Measurements from ENCODE around the gene LTF. TPM values are rescaled to one million over a fixed set of nuclear protein-coding genes. Genes with fewer than 3 reads are reported as not detected.
A peak's percentile ranks its signal among the peaks of the same experiment; 100 is the strongest.

Gene LTF
- total and polyA plus RNA-seq, 9 of the 15 experiments (the other 6 are each of a cell fraction or from before 2014, with no cell fraction given): 0.07 TPM; not detected in 8

- no peak for TF ChIP-seq CBX5 (IDR thresholded peaks at IDR 0.05; ENCODE audit: borderline replicate concordance, low read depth)
- TF ChIP-seq SMAD3 (CRISPR knock-in tag; conservative IDR thresholded peaks at IDR 0.05): no peak
- TF ChIP-seq ZNF707 (CRISPR knock-in tag; conservative IDR thresholded peaks at IDR 0.05): no peak
- TF ChIP-seq TSHZ1 (CRISPR knock-in tag; IDR thresholded peaks at IDR 0.05): no peak
- TF ChIP-seq BACH1 (tag; IDR thresholded peaks at IDR 0.05): 0 out of 2 replicates have a peak, but pooled peaks have one; percentile 35
- no peak for TF ChIP-seq RFX1 (IDR thresholded peaks at IDR 0.05)
- no peak for TF ChIP-seq ZNF318 (IDR thresholded peaks at IDR 0.05; ENCODE audit: borderline replicate concordance in 1 of 2, low read depth in 1 of 2)
- TF ChIP-seq ZBTB1 (CRISPR knock-in tag; IDR thresholded peaks at IDR 0.05; ENCODE audit: borderline replicate concordance, low read depth): no peak
- no peak for TF ChIP-seq DACH1 (IDR thresholded peaks at IDR 0.05; ENCODE audit: partially characterized antibody)
- TF ChIP-seq E2F3 (CRISPR knock-in tag; IDR thresholded peaks at IDR 0.05): no peak
- no peak for TF ChIP-seq PHB (CRISPR knock-in tag; IDR thresholded peaks at IDR 0.05)
- no peak for TF ChIP-seq DMBX1 (CRISPR knock-in tag; IDR thresholded peaks at IDR 0.05; ENCODE audit: borderline replicate concordance)
- no peak for TF ChIP-seq ZNF143 (CRISPR knock-in tag; IDR thresholded peaks at IDR 0.05)
- no peak for TF ChIP-seq KLF1 (tag; IDR thresholded peaks at IDR 0.05)
- no peak for TF ChIP-seq FOXM1 (IDR thresholded peaks at IDR 0.05; ENCODE audit: low read depth)
- TF ChIP-seq FOXM1 (CRISPR knock-in tag; IDR thresholded peaks at IDR 0.05; ENCODE audit: low read depth): no peak
- peak in 1 of 2 experiments; percentile 61; a peak in 2 of 4 replicates for TF ChIP-seq RAD21 (CRISPR knock-in tag; conservative IDR thresholded peaks at IDR 0.05 in 1 of 2, IDR thresholded peaks at IDR 0.05 in 1 of 2)
- no peak for TF ChIP-seq EP400 (IDR thresholded peaks at IDR 0.05)
- TF ChIP-seq RBM39 (optimal IDR thresholded peaks at IDR 0.05; ENCODE audit: low read depth, low read length): no peak
These were observed 69.5 kb downstream of the LTF start (continued) for GRCh38 chr3:46395210-46395661.

Data from K562 (cell line).